KMS-11 (cell line): Measurements from ENCODE around the gene PRKD1.

Experiments used
- H2AFZ ChIP-seq: fragments of 200-600 bp; sonication (generic); 2 replicates; pipeline ENCODE4 v1.6.1; 2016; ENCODE audit warnings: antibody characterized with exemption, mixed run types, low read depth
- H3K27ac ChIP-seq: fragments of 200-600 bp; sonication (generic); 2 replicates; pipeline ENCODE4 v1.6.1; 2016; ENCODE audit warnings: mild to moderate bottlenecking, mixed run types
- H3K27me3 ChIP-seq: fragments of 200-600 bp; sonication (generic); 2 replicates; pipeline ENCODE4 v1.6.1; 2017; ENCODE audit warnings: mild to moderate bottlenecking, low read depth, mixed run types, moderate library complexity; ENCODE audit not compliant: insufficient read depth
- H3K36me3 ChIP-seq: fragments of 200-600 bp; sonication (generic); 2 replicates; pipeline ENCODE4 v1.6.1; 2017; ENCODE audit warnings: mild to moderate bottlenecking, mixed run types; ENCODE audit not compliant: insufficient read depth
- H3K4me1 ChIP-seq: fragments of 200-600 bp; sonication (generic); 2 replicates; pipeline ENCODE4 v1.6.1; 2016; ENCODE audit warnings: mild to moderate bottlenecking, low read depth, mixed run types; ENCODE audit not compliant: poor library complexity, severe bottlenecking
- H3K4me2 ChIP-seq: fragments of 200-600 bp; sonication (generic); 2 replicates; pipeline ENCODE4 v1.7.0; 2016; ENCODE audit warnings: mild to moderate bottlenecking, mixed run types
- H3K4me3 ChIP-seq: fragments of 200-600 bp; sonication (generic); IDR thresholded peaks from 2 replicates; pipeline ENCODE4 v1.6.1; 2017; ENCODE audit warnings: low read depth, low read length, mixed read lengths; ENCODE audit not compliant: insufficient read depth
- H3K79me2 ChIP-seq: fragments of 200-600 bp; sonication (generic); 2 replicates; pipeline ENCODE4 v1.6.1; 2016; ENCODE audit warnings: low read depth, mixed run types; ENCODE audit not compliant: insufficient read depth
- H3K9ac ChIP-seq: fragments of 200-600 bp; sonication (generic); 2 replicates; pipeline ENCODE4 v1.6.1; 2016; ENCODE audit warnings: mild to moderate bottlenecking, mixed run types
- H4K20me1 ChIP-seq: fragments of 200-600 bp; sonication (generic); 2 replicates; pipeline ENCODE4 v1.6.1; 2016; ENCODE audit warnings: mild to moderate bottlenecking, mixed run types; ENCODE audit not compliant: insufficient read depth
- CTCF ChIP-seq: fragments of 200-600 bp; sonication (generic); conservative IDR thresholded peaks from 2 replicates; pipeline ENCODE4 v1.6.1; 2017; ENCODE audit warnings: low read depth, mild to moderate bottlenecking, antibody characterized with exemption, low read length, moderate library complexity, mixed read lengths

Gene PRKD1

GRCh38 chr14:29616922-29617321 is 310.7 kb downstream of the PRKD1 start:
- no peaks in the 10 kb centered on the region for H4K20me1 ChIP-seq
- H3K4me1 ChIP-seq: no peaks in the 10 kb centered on the region
- H3K27me3 ChIP-seq: no peaks in the 10 kb centered on the region
- TF ChIP-seq CTCF: no peak
- H3K4me2 ChIP-seq: no peak overlapping the region
- H3K9ac ChIP-seq: no peak overlapping the region
- no peak overlapping the region for H2AFZ ChIP-seq
- H3K27ac ChIP-seq: no peak overlapping the region
- no peaks in the 10 kb centered on the region for H3K36me3 ChIP-seq
- H3K79me2 ChIP-seq: no peaks in the 10 kb centered on the region
- H3K4me3 ChIP-seq: no peak overlapping the region

GRCh38 chr14:29608861-29609260 is 318.8 kb downstream of the PRKD1 start:
- H3K4me2 ChIP-seq: no peak overlapping the region
- no peak overlapping the region for H2AFZ ChIP-seq
- no peaks in the 10 kb centered on the region for H3K27me3 ChIP-seq
- no peak overlapping the region for H3K9ac ChIP-seq
- no peaks in the 10 kb centered on the region for H3K36me3 ChIP-seq
- no peaks in the 10 kb centered on the region for H4K20me1 ChIP-seq
- H3K4me1 ChIP-seq: no peaks in the 10 kb centered on the region
- H3K79me2 ChIP-seq: no peaks in the 10 kb centered on the region
- H3K27ac ChIP-seq: no peak overlapping the region
- no peak for TF ChIP-seq CTCF
- H3K4me3 ChIP-seq: no peak overlapping the region

GRCh38 chr14:29607169-29607568 is 320.5 kb downstream of the PRKD1 start:
- Histone ChIP-seq H3K4me1 (no peaks in the 10 kb centered on the region), H3K27me3 (no peaks in the 10 kb centered on the region), H2AFZ (no peak overlapping the region), H3K79me2 (no peaks in the 10 kb centered on the region), H3K4me2 (no peak overlapping the region), H3K36me3 (no peaks in the 10 kb centered on the region), H4K20me1 (no peaks in the 10 kb centered on the region), H3K27ac (no peak overlapping the region), H3K9ac (no peak overlapping the region), H3K4me3 (no peak overlapping the region)
- no peak for TF ChIP-seq CTCF

- Histone ChIP-seq H3K4me1 (no peaks in the 10 kb centered on the region), H4K20me1 (no peaks in the 10 kb centered on the region), H3K79me2 (no peaks in the 10 kb centered on the region), H3K4me2 (no peak overlapping the region), H3K27ac (no peak overlapping the region), H2AFZ (no peak overlapping the region), H3K27me3 (no peaks in the 10 kb centered on the region), H3K4me3 (no peak overlapping the region), H3K36me3 (no peaks in the 10 kb centered on the region), H3K9ac (no peak overlapping the region)
- TF ChIP-seq CTCF: no peak
Observed at GRCh38 chr14:29603696-29604095, 324.0 kb downstream of the PRKD1 start.

GRCh38 chr14:29601616-29602015 is 326.0 kb downstream of the PRKD1 start:
- Histone ChIP-seq H3K4me1 (no peaks in the 10 kb centered on the region), H3K79me2 (no peaks in the 10 kb centered on the region), H2AFZ (no peak overlapping the region), H3K27me3 (no peaks in the 10 kb centered on the region), H3K4me3 (no peak overlapping the region), H3K36me3 (no peaks in the 10 kb centered on the region), H3K4me2 (no peak overlapping the region), H3K9ac (no peak overlapping the region), H3K27ac (no peak overlapping the region), H4K20me1 (no peaks in the 10 kb centered on the region)
- TF ChIP-seq CTCF: no peak
